TTC549 (cell line): ENCODE measurements around the gene COL27A1.

Experiments used
- FAIRE-seq: peaks from 2 replicates; lab custom pipeline; 2012; peaks lifted over from hg19 to GRCh38; lab: Jason Lieb, UNC

Gene COL27A1

DNA sequence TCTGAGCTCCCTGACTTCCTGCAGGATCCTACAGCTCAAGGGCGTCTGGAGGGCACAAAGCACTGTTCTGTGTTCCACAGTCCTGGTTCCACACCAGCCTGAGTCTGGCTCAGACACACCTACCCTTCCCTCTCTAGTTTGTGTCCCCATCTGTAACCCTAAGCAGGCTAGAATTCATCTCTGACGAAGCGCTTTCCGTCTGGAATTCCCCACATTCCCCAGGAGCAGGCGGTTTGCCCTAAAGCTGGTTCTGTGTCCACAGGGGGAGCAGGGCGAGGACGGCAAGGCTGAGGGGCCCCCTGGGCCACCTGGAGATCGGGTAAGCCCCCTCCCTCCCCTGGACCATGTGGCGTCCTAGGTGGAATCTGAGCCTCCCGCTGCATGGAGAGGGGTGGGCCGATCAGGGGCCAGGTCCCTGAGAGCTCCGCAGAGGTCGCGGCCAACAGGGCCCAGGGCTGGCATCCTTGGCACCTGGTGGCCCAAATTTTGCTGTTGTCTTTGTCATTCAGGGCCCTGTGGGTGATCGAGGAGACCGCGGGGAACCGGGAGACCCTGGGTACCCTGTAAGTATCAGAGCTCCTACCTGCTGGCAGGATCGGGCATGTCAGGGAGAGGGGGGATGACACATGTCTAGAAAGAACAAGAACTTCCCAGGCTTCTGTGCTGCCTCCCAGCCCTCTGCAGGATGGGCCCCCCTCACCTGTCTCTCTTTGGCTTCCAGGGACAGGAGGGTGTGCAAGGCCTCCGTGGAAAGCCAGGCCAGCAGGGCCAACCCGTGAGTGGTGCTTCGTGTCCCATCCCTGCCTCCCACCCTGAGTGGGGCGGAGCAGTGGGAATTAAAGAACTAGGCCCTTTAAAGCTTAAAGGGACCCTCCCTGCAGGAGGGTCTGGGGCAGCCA, 133.1 kb downstream of the COL27A1 start:
- FAIRE-seq: no peak

DNA sequence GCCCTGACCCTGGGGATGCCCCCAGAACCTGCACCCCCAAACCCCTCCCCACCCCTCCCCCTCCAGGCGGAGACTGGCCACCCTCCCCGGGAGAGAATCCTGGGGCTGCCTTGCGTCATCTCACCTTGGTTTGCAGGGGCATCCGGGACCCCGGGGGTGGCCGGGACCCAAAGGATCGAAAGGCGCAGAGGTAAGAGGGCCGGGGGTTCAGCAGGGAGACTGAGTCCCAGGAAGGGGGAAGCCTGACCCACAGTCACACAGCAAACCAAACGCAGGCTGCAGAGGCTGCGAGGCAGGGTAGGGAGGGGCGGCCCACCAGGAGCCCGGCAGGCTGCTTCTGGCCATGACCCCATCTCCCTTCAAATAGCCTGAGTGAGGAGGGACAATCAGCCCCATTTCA, 133.8 kb downstream of the COL27A1 start:
- FAIRE-seq: no peak

DNA sequence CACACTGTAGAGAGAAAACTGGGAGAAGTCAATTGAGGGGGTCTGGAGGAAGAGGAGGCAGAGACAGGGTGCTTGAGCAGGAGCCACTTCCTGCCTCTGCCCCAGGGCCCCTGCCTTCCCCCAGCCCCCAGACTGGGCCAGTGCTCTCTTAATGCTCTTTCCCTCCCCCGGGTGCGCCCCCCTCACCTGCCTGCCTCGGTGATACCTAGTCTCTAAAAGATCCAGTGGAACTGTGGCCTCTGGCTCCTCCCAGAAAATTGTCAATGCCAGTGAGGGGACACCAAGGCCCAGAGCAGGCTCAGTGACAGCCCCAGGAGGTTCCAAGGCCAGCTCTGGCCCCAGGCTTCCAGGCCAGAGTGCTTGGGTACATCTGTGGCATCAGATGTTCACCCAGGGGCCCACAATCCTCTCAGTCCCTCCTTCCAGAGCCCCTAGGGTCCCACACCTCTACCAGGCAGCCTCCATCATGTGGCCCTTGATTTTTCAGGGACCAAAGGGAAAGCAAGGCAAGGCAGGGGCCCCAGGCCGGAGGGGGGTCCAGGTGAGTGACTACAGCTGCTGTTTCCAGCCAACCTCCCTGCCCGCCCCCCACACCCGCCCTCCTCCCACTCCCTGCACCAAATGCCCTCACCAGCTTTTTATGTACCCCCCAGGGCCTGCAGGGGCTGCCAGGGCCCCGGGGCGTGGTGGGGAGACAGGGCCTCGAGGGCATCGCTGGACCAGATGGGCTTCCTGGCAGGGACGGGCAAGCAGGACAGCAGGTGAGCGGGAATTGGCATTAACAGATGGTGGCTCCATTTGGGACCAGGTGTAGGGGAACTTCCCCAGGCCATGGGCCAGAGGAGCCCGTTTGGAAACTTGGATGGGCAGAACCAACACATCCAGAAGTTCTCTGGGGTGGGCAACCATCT, 134.5 kb downstream of the COL27A1 start:
- FAIRE-seq: no peak

DNA sequence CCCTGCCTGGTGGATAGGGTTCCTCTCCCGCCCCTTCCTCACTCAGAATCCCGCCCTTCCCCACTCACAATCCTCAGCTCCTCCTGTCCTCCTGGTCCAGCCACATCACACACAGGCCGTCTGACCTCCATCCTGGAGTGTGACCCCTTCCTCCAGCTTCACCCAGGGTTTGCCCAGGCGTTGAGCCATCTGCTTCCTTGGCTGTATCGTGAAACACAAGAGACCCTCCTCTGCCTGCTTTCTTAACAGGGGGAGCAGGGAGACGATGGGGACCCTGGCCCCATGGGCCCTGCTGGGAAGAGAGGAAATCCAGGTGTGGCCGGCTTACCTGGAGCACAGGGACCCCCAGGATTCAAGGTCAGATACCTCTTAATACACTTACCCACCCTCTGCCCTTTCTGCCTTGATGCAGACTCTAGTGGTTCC, 135.2 kb downstream of the COL27A1 start:
- FAIRE-seq: no peak

DNA sequence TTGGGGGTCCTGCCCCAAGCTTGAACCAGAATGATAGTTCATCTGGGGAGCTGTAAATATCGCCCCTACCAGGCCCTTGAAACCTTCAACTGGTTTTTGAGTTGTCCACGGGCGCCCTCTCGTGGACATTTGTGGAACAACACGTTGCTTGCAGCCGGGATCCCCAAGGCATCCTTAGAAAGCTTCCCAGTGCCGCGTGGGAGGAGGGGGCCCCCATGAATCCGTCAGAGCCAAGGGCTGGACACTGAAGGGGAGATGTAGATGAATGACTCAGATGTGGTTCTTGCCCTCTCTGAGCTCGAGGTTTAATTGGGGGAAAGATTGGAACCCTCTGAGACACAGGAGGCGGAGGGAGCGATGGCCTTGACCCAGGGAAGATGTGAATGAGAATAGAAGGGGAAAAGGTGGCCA, 135.7 kb downstream of the COL27A1 start:
- FAIRE-seq: no peak

DNA sequence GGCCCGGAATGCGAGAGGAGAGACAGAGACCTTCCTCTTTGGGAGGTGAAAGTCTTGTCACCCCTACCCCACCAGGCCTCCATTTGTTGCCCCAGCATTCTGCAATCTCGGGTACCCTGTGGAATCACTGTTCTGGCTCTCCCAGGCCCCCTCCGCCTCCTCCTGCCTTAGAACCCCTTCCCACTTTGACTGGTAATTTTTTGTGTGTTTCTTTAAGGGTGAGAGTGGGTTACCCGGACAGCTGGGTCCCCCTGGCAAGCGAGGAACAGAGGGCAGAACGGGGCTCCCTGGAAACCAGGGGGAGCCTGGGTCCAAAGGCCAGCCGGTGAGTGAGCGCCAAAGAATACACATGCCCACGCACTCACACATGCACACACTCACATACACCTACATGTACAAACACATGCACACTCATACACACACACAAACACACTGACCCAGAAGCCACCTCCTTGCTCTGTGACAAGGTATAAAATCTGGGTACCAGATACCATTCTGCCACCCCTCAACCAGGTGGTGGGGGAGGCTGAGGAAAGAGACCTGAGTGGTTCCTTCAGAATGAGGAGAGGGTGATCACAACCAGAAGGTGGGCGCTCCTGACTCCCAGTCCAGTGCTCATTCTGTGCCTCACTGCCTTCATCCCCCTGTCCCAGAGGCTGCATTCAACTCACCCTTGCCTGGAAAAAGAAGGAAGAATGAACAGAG, 136.7 kb downstream of the COL27A1 start:
- no peak for FAIRE-seq

DNA sequence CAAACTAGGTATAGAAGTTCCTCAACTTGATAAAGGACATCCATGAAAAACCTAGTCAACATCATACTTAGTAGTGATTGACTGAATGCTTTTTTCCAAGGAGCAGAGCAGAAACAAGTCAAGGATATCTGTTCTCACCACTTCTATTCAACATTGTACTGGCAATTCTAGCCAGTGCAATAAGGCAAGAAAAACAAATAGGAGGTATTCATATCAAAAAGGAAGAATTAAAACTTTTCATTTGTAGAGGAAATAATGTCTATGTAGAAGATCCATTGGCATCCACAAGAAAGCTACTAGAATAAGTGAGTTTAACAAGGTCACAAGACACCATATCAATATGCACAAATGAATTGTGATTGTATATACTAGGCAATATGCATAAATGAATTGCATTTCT, 139.3 kb downstream of the COL27A1 start:
- no peak for FAIRE-seq

DNA sequence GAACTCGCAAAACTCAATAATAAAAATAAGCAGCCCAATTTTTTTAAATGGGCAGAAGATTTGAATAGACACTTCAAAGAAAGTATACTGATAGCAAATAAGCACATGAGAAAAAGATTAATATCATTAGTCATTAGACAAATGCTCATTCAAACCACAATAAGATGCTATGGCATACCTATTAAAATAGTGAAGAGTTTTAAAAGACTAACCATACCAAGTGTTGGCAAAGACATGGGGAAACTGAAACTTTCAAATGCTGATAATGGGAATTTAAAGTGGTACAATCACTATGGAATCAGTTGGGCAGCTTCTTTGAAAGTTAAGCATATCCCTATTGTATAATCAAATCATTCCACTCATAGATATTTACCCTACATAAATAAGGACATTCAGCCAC, 141.0 kb downstream of the COL27A1 start:
- no peak for FAIRE-seq

DNA sequence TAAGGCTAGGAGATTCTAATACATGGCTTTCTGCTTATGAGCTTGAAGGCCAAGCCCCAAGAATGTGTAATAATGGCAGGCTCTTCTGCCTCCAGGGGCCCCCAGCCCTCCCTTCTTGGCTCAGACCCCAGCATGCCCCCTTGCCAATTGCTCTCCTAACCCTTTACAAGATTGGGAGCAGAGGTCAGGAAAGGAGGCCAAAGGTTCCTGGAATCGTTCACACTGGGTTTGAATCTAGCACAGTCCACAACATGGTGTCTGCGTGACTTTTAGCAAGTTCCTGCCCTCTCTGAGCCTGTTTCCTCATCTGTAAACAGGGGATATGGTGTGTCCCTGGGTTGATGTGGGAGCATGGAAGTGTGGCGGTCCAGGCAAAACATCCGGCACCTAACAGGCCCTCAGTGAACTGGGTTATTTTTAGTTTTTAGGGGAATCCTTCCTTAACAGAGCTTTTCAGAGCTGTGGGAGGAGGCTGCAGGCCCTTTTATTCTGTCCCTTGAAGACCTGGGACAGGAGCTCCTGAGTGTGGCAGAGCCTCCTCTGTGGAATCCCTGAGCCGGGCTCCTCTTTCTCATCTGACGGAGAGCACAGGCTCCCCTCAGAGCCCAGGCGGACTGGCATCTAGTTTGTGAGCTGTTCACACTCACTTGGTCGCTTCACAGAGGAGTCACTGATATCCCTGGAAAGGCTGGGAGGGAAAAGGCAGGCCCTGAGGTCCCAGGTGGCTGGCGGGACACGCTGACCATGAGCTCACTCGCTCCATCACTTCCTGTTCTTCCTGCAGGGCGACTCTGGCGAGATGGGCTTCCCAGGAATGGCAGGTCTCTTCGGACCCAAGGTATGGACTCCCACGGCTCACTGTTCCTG, 144.2 kb downstream of the COL27A1 start:
- no peak for FAIRE-seq

DNA sequence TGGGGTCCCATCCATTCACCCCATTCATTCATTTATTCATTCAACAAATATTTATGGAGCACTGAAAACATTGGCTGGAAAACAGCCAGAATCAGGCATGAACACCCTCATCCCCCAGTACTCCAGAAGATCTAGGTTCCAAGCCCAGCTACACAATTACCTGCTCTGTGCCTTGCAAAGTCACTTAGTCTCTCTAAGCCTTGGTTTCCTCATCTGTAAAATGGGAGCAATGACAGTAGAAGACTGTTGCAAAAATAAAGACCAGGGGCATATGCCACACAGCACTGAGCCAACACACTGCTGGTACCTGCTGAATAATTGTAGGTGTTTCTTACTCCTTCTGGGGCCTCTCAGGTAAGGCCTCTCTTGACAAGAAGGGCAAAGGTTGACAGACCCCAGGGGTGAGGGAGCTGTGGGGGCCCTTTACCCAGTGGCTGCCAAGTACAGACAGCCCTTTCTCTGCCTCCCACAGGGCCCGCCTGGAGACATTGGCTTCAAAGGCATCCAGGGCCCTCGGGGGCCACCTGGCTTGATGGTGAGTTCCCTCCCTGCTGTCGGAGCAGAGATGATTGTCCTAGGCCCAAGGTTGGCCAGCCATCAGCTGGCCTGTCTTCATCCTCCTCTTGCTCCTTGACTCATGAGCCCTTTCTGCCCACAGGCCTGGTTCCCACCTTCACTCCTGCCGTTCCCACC, 145.0 kb downstream of the COL27A1 start:
- FAIRE-seq: no peak

DNA sequence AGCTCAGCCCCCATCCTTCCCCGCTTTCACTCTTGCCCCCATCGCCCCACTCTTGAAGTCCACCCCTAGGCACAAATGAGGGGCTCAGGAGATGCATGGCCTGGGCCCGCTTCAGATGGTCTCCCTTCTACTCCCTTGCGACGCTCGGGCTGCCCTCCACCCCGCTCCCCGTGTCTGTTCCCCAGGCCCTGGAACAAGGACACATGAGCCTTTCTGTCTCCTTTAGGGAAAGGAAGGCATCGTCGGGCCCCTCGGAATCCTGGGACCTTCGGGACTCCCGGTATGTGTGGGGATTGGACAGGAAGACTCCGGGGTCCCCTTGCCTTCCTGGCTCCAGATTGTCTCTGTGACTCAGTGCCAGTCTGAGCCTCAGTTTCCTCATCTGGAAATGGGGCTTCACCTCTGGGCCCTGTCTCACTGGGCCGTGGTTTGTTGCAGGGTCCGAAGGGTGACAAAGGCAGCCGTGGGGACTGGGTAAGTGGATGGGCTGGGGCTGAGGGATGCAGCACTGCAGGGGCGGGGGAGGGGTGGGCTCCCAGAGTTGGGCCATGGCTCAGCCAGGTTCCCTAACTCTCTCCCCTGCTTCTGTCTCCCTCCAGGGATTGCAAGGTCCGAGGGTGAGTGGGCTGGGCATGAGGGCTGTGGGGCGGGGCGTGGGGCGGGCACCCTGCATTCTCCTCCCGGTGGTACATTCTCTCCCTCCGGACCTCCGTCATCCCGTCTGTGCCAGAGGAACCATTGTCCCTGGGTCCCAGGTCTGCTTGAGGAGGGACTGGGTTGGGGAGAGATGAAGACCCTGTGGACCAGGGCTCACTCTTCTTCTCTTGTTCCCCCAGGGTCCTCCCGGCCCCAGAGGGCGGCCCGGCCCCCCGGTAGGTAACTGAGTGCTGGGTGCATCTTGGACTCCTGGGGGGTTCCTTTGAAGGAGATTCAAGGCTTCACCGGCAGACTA, 145.8 kb downstream of the COL27A1 start:
- FAIRE-seq: no peak

DNA sequence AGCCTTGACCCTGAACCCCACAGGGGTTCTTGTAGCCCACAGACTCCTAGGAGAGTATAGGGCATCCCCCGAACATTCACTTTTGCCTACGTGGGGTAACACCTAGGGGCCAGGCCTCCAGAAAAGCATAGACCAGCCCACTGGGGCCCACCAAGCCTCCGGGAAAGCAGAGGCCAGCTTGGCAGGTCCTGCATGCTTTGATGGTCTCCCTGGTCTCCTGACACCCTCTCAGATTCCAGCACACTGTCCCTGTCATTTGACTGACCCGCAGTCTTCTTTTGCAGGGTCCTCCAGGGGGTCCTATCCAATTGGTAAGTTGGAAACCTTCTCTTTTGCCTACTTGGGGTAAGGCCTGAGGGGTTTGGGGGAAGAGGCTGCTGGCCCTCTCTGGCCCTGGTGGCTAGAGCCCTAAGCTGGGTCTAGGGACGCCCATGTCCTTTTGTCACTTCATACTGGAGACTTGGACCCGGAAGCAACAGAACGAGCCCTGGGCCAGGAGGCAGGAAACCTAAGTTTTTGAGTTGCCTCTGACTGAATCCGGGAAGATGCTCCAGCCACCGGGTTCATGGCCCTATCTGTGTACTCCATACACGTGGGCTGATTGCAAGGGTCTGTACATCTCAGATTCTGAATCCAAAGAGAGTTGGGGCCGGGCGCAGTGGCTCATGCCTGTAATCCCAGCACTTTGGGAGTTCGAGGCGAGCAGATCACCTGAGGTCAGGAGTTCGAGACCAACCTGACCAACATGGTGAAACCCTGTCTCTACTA, 146.6 kb downstream of the COL27A1 start:
- no peak for FAIRE-seq

DNA sequence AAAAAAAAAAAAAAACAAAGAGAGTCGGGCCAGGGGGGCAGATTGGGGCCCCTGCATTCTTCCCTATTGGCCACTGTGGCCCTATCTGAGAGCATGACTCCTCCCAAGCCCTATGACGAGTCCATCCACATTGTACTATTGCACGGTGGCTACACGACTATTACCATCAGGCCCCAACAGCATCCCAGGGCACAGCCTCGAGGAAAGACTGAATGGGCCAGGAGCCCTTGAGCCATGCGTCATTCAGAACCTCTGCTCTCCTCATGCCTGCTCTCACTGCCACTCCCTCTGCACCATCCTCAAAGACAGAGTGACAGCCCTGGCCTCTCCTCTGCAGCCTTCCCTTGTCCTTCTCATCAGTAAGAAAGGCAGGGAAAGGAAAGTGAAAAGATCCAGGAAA, 147.4 kb downstream of the COL27A1 start:
- no peak for FAIRE-seq

DNA sequence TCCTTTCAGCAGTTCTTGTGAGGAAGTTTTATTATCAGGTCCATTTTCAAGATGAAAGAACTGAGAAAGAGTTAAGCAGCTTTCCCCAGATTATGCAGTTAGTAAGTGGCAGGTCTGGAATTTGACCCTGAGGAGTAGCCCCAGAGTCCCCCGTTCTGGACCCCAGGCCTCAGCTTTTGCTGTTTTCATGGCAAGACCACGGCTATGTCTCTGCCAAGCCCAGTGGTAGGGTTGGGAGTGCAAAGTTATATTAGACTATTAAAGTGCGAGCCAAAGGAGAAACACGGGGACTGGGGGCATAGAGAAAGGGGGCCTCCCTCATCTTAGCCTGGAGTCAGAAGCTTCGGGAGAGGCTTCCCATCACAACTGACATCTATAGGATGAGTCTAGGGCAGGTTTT, 148.2 kb downstream of the COL27A1 start:
- FAIRE-seq: no peak

DNA sequence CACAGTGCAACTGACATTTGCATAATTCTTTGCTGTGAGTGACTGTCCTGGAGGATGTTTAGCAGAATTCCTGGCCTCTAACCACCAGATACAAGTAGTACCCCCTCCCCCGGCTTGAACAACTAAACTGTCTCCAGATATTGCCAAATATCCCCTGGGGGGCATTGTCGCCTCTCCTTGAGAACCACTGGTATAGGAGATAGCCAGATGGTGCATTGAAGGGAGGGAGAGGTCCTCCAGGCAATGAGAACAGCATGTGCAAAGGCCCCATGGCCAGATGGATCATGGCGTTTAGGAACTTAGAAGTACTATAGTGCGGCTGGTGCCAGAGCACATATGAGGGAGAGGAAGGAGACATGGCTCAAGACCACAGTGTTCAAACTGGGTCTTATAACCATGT, 148.6 kb downstream of the COL27A1 start:
- no peak for FAIRE-seq

DNA sequence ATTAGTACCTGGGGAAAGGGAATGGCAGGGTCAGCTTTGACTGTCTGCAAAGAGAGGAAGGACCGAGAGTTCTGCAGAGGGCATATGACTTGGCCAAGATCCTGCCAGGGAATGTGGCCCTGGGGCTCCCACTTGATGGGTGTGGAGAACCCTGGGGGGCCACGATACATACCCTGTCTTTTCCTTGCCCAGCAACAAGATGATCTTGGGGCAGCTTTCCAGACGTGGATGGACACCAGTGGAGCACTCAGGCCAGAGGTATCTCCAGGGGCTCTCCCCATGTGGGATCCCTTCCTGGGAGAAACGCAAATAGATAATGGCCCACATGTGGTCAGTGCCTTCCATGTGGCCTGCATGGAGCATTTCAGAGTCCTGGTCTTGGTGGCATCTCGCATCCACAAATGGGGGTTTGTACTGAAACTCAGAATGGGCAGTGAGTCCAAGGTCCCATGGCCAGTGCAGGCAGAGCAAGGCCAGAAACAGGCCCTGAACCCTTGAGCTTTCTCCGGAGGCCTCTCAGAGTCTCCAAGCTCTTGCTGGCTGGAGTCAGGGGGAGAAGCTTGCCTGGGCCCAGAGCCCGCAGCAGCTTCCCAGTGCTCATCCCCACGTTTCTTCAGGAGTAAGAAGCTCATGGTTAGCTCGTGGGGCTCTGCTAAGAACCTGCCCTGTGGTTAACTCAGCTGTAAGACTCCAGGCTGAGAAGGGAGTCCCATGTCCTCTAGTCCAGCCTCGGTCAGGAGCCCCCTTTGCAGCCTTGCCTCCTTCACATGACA, 149.3 kb downstream of the COL27A1 start:
- no peak for FAIRE-seq

DNA sequence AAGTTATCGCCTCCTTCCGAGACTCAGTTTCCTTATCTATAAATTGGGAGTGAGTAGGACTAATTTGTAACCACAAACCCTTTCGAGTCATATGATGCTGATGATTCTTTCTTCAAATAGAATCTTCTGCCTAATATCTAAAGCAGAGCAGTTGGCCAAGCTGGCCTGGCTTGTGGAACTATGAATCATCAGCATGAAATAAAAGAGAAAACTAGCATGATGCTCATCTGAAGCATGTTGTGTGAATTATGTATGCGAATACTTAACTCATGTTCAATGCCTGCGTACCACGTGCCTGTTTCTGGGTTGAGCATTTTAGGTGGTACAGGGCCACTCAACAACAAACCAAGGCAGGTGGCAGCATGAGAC, 152.5 kb downstream of the COL27A1 start:
- no peak for FAIRE-seq

DNA sequence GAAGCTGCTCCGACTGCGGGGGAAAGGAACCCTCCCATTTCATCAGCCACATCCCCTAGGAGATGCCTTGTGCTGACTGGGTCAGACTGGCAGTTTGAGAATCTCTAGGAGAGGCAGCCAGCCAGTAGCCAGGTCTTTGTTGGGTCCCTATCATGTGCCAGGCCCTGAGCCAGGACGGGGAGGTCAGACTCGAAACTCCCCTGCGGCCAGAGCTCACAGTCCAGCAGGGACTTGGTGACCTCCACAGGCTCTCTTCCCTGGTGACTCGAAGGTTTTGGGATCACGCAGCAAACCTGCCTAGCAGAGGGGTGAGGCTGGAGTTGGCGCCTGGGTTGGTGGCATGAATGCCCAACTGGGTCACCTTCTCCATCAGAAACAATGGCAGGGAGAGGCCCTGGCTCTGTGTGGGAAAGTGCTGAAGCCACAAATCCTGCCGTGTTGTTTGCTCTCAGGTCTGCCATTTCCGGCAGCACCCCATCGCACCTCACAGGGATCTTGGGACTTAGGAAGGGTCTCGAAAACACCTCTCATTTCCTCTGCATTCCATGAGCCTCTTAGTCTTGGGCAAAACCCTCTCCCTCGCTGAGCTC, 153.1 kb downstream of the COL27A1 start:
- FAIRE-seq: no peak
